OCI-M2 (cell line): Measurements from ENCODE around the gene NEGR1.

ENCODE experiments used
- DNase-seq: peaks from one replicate; lab custom pipeline; 2025; ENCODE audit not compliant: unreplicated experiment; lab: John Stamatoyannopoulos, UW

The NEGR1 gene

DNA sequence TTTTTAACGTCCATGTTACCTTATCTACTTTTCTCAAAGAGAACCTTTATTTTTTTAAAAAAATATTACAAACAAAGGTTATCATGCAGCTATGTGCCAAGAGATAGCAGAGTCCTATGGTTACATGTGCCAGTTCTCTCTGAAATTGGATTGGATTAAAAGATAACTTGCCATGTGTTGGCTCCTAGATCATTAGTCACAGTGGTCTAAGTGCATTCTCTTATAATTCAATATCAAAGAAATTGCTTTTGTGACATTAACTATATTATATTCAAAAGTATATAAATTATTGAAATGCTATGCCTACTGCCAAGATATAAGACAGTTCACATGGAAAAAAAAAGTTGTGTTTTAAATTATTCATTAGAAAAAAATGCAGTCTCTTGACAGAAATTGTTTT is 494.2 kb downstream of the NEGR1 start:
- DNase-seq, result no peak

DNA sequence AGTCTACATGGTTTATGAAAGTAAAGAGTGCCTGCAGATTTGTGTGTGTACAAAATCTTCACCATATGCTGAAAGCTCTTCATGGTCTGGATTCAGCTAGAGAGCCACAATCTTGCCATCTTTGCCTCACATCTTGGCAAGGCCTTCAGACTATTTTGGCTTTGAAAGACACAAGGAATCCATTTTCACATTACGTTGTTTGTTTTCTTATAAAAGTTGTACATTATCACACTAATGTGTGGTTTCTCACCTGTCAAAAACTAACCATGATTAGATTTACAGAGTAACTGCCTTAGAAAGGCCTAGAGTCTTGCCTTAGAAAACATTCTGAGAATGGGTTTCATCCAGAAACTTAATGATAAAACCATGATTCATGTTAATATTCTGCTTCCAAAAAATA is 494.6 kb downstream of the NEGR1 start:
- DNase-seq, result no peak

- DNase-seq, result no peak
These were observed 496.1 kb downstream of the NEGR1 start for GRCh38 chr1:71786218-71786617.

GRCh38 chr1:71785450-71785849 is 496.9 kb downstream of the NEGR1 start:
- no peak for DNase-seq

DNA sequence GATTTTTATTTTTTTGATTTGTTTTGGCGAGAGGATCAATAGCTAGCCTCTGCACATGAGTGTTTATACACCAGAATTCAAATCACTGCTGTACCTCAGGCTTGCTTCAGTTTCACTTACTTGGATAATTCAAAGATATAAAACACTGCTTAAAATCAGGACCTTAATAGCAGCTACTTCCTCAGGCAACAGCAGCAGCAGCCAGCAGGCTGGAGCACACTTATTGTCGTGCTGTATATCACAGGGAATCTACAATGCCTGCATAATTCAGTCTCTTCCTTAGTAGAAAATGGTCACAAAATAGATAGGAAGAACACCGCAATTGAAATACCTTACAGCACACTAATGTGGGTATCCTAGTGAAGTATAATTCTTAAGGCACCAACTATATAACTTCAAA is 497.3 kb downstream of the NEGR1 start:
- DNase-seq, result no peak

GRCh38 chr1:71784241-71784640 is 498.1 kb downstream of the NEGR1 start:
- no peak for DNase-seq

DNA sequence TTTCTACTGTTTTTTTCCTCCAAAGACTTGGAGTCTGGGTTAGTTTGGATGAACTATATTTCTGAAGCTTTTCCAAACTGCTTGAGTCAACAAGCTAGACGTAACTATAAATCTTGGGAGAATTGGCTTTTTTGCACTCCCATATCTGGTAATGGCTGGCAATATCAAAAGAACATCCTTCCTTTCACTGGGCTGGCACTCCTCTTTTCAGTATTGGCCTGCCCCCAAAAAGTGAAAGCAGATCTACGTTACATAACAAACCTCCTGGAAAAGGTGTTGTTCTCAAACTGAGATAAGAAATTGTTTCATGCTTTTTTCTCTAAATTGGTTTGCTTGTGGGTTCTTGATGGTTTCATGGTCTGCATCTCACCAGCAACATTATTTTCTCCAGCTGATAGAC is 499.3 kb downstream of the NEGR1 start:
- no peak for DNase-seq

- no peak for DNase-seq
These were observed 500.9 kb downstream of the NEGR1 start for GRCh38 chr1:71781450-71781849.

GRCh38 chr1:71780681-71781080 is 501.7 kb downstream of the NEGR1 start:
- no peak for DNase-seq

DNA sequence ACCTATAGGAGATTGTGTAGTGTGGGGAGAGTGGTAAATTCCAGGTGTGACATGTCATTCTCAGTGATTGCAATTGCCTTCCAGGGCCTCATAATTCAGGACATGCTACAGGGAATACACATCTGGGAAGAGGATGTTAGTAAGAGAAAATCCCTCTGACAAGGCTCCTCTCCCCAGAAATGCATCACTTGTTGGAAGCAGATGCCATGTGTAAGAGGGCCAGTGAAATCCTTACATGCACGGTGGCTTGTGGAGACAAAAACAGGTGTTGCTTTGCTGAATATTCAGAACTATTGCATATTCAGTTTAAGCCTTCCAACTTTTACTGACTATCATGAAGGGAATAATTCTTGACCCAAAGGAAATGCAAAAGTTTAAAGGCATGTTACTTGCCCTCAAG is 503.4 kb downstream of the NEGR1 start:
- no peak for DNase-seq

GRCh38 chr1:71777094-71777493 is 505.2 kb downstream of the NEGR1 start:
- no peak for DNase-seq

GRCh38 chr1:71774705-71775104 is 507.6 kb downstream of the NEGR1 start:
- DNase-seq, result no peak

GRCh38 chr1:71770121-71770520 is 512.2 kb downstream of the NEGR1 start:
- no peak for DNase-seq

GRCh38 chr1:71766748-71767147 is 515.6 kb downstream of the NEGR1 start:
- DNase-seq, result no peak

DNA sequence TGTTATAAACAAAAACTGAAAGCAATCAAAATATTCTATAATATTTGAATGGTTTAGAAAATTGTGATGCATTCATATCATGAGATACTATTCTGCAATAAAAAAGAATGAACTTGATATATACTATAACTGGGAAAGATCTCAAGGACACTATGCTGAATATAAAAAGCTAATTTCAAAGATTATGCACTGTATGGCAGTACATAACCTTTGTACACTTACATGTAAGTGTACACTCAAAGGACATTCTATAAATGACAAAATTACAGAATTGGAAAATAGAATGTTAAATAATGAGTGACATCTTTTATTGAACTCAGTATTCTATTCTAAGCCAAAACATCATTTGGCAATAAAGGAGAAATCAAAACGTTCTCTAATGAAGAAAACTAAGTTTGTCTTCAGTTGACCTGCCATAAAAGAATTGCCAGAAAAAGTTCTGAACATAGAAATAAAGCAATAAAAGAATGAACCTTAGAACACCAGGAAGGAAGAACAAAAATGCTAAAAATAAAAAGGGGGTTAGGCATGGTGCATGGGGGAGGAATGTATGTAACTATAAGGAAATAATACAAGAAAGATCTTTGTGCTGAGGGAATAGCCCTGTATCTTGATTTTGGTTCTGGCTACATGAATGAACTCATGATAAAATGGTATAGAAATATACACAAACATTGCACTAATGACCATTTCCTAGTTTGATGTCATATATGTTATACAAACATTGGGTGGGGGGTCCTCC is 519.7 kb downstream of the NEGR1 start:
- DNase-seq, result no peak

DNA sequence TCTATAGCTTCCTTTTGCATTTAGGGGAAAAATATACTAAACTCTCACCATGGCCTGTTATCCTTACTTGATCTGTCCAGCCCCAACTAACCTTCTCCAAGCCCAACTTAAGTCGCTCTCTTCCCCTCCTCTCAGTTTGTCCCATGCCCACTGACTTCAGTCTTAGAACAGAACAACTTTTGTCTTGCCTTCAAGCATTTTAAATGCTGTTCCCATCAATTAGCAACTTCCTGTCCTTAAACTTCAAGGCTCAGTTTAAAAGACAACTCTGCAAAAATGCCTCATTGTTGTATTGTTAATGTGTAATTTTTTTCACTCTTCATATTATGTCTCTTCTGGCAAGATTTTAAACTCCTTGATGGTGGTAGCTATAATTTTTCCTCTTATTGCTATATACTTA is 526.9 kb downstream of the NEGR1 start:
- DNase-seq, result no peak

GRCh38 chr1:71753746-71754145 is 528.6 kb downstream of the NEGR1 start:
- no peak for DNase-seq

DNA sequence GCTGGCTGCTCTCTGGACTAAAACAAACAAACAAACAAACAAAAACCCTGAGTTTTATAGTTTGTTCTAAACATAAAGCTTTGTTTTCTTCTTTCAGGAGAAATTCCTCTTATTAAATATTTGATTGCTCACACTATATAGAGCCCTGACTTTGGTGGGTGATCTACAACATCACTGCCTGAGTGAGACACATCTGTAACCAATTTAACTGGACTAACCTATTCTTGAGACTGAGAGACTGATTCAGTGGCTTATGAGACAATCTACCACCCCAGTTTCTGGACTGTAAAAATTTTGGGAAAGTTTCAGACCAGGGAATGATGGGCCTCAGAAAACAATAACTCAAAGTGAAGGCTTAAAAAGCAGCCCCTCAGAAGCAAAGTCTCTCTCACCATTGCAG is 537.0 kb downstream of the NEGR1 start:
- no peak for DNase-seq

DNA sequence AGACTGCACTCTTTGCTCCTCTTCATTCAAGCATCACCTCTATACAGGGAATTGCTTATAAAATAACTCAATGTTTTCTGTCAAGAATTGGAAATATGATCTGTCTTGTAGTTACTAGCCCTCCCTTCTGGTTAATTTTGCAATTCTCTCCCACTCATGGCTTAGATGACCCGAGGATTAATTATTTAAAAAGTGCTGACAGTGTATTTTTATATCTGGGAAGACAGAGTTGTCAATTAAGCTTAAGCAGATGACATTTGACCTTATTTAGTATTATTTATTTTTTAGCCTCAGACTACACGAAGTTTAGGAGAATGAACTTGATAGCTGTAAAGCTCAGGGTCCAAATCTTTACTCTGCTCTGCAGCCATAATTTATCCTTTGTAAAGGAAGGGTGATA is 538.5 kb downstream of the NEGR1 start:
- no peak for DNase-seq

DNA sequence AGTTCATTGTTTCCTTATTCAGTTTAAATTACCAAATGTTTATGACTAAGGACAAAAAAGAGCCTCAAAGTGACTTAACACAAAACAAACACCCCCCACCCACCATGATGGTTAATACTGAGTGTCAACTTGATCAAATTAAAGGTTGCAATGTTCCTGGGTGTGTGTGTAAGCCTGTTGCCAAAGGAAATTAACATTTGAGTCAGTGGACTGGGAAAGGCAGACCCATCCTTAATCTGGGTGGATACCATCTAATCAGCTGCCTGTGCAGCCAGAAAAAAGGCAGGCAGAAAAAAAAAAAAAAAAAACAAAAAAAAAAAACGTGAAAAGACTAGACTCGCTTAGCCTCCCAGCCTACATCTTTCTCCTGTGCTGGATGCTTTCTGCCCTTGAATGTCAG is 543.4 kb downstream of the NEGR1 start:
- DNase-seq, result no peak

DNA sequence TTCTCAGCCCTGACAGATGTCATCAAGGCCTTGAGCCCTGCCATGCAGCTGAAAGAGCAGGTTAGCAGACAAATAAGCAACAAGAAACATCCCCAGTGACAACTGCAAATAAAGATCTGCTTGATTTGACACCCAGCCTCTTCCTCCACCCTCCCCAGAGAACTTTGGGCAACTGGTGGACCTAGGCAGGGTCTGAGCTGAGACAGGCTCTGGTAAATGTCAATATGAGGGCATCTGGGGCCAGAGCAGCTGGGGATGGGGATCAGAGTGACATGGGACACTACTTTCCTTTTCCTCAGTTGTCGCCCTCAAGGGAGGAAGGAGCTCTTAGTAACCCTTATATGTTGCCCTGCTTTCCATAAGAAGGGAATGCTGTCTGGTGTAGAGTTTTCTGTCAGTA is 544.1 kb downstream of the NEGR1 start:
- DNase-seq, result no peak

- DNase-seq, result no peak
These were observed 544.6 kb downstream of the NEGR1 start for GRCh38 chr1:71737768-71738167.

DNA sequence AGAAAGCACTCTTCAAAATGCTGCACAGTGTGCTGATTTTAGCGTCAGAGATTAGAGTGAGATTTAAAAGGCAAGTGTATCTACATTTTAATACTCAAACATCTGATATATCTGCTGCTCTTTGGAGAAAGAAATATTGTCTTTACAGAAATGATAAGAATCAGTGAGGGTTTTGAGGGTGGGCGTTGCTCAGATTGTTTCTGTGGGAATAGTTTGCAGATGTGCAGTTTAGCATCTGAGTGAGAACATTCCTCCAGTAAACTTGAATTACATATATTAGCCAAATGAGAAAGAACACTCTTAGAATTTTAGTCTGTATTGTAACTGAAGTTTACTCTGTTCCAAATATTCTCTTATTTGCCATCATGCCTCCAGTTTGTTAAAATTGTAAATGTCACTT is 549.2 kb downstream of the NEGR1 start:
- DNase-seq, result no peak
